Measurements from ENCODE around the gene ZNF784.

DNA sequence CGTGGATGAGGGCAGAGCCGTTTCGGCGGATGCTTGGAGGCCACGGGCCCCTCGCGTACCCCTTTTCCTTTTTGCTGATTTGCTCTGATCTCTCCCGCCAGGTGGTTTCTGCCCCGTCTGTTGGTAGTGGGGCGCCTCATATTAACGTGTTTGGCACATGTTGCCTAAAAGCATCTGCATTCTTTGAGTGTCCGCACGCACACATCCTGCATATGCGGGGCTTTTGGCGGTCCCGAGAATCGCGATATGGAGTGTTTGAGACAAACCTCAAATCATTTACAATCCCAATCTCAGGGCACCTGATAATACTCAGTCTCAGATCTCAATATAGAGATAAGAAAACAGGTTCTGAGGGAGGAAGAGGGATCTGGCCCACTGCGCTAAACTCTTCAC is 31.3 kb upstream of the ZNF784 start:
- TF ChIP-seq, protein P1, sequence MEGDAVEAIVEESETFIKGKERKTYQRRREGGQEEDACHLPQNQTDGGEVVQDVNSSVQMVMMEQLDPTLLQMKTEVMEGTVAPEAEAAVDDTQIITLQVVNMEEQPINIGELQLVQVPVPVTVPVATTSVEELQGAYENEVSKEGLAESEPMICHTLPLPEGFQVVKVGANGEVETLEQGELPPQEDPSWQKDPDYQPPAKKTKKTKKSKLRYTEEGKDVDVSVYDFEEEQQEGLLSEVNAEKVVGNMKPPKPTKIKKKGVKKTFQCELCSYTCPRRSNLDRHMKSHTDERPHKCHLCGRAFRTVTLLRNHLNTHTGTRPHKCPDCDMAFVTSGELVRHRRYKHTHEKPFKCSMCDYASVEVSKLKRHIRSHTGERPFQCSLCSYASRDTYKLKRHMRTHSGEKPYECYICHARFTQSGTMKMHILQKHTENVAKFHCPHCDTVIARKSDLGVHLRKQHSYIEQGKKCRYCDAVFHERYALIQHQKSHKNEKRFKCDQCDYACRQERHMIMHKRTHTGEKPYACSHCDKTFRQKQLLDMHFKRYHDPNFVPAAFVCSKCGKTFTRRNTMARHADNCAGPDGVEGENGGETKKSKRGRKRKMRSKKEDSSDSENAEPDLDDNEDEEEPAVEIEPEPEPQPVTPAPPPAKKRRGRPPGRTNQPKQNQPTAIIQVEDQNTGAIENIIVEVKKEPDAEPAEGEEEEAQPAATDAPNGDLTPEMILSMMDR (IDR thresholded peaks at IDR 0.05): no peak
- TF ChIP-seq, protein P2, sequence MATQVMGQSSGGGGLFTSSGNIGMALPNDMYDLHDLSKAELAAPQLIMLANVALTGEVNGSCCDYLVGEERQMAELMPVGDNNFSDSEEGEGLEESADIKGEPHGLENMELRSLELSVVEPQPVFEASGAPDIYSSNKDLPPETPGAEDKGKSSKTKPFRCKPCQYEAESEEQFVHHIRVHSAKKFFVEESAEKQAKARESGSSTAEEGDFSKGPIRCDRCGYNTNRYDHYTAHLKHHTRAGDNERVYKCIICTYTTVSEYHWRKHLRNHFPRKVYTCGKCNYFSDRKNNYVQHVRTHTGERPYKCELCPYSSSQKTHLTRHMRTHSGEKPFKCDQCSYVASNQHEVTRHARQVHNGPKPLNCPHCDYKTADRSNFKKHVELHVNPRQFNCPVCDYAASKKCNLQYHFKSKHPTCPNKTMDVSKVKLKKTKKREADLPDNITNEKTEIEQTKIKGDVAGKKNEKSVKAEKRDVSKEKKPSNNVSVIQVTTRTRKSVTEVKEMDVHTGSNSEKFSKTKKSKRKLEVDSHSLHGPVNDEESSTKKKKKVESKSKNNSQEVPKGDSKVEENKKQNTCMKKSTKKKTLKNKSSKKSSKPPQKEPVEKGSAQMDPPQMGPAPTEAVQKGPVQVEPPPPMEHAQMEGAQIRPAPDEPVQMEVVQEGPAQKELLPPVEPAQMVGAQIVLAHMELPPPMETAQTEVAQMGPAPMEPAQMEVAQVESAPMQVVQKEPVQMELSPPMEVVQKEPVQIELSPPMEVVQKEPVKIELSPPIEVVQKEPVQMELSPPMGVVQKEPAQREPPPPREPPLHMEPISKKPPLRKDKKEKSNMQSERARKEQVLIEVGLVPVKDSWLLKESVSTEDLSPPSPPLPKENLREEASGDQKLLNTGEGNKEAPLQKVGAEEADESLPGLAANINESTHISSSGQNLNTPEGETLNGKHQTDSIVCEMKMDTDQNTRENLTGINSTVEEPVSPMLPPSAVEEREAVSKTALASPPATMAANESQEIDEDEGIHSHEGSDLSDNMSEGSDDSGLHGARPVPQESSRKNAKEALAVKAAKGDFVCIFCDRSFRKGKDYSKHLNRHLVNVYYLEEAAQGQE (IDR thresholded peaks at IDR 0.05): no peak
- TF ChIP-seq POLR2AphosphoS2 (conservative IDR thresholded peaks at IDR 0.05; ENCODE audit: low read length) (no peak), RAD21 (conservative IDR thresholded peaks at IDR 0.05 in 1 of 2, IDR thresholded peaks at IDR 0.05 in 1 of 2) (no peak), CBX2 (IDR thresholded peaks at IDR 0.05; ENCODE audit: borderline replicate concordance, low read depth) (no peak)

All from A549 (cell line).